Fibroblast of mammary gland (primary cell): ENCODE data around the gene ASB7.

Source experiments
- DNase-seq: peaks from one replicate; pipeline ENCODE4 v3.0.0-alpha.2; 2010; ENCODE audit warnings: low read depth
- H3K4me3 ChIP-seq: 2 replicates; pipeline ENCODE4 v1.5.1; 2011; ENCODE audit warnings: low read depth, mild to moderate bottlenecking, low read length, moderate library complexity; ENCODE audit not compliant: control insufficient read depth
- CTCF ChIP-seq: conservative IDR thresholded peaks from 2 replicates; pipeline ENCODE4 v1.5.1; 2011; ENCODE audit warnings: low read depth, low read length, inconsistent platforms; ENCODE audit not compliant: control insufficient read depth, insufficient read depth

The ASB7 gene

DNA sequence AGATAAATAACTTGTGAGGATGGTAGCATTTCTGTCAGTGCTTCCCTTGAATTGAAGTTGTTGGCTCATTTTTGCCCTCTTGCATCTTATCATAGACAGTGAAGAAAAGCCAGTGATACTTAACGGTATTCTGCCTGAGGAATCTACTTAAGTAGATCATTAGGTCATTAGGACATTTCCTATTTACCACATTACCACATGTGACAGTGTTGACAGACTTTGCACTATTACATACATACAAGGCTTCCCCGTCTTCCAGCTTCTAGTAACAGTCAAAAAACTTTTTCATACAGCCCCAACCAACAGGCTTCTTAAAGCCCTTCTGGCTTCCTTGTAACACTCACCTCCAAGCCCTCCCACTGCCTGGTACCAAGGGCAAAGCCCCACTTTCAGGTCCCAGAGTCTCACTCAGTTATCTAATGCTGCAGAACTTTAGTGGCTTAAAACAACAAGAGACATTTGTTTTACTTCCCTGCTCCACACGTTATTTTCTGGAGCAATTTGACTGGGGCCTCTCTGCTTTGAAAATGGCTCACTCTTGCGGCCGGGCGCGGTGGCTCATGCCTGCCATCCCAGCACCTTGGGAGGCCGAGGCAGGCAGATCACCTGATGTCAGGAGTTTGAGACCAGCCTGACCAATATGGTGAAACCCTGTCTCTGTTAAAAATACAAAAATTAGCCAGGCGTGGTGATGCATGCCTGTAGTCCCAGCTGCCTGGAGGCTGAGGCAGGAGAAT, 40.0 kb downstream of the ASB7 start:
- no peak overlapping the region for H3K4me3 ChIP-seq

DNA sequence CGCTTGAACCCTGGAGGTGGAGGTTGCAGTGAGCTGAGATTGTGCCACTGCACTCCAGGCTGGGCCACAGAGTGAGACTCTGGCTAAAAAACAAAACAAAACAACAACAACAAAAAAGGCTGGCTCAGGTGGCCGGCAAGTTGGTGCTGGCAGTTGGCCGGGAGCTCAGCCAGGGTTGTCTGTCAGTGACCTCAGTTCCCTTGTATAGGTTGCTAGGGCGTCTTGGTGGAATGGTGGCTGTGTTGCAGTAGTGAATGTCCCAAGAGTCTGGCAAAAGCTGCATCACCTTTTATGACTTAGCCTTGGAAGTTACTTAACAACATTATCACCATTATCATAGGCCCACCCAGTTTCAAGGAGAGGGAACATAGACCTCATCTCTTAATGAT, 40.6 kb downstream of the ASB7 start:
- H3K4me3 ChIP-seq: no peak overlapping the region
- no peak for TF ChIP-seq CTCF
- DNase-seq: no peak

More for the DNA sequence above, 40.0 kb downstream of the ASB7 start:
- no peak for DNase-seq
- no peak for TF ChIP-seq CTCF

DNA sequence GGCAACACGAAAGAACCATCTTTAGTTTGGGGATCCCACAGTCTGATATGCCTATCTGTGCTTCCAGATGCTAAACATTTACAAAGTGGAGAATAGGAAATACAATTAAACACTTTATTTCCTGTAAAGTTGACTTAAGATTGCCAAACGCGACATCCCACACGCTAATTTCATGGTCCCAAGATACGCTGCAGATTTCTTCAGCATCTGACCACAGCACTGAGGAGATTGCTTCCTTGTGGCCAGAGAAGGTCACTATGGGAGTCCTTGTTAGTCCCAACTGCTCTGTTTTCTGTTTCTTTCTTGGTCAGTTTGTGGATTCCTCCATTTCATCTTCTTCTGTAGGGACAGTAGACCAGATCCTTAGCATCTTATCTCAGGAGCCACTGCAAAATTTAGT, 43.3 kb downstream of the ASB7 start:
- DNase-seq: no peak
- H3K4me3 ChIP-seq: no peak overlapping the region
- no peak for TF ChIP-seq CTCF

DNA sequence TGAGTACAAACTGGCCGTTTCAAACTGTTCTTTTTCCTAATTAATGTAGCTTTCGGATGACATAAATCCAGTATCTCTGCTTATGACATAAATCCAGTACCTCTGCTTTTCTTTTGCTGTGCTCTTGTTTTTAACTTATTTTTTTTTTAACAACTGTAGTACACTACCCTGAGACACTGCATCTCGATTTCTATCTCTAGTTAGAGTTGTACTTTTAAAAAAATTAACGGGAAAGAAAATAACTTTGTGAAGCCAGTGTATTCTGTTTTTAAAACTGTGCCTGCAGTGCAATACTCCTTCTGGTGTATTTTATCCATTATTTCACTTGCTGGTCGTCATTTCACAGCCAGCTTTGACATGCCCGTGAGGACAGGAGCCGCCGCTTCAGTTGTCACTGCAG, 46.6 kb downstream of the ASB7 start:
- DNase-seq: no peak
- H3K4me3 ChIP-seq: no peak overlapping the region
- no peak for TF ChIP-seq CTCF

GRCh38 chr15:100650685-100651084, 48.3 kb downstream of the ASB7 start:
- no peak for DNase-seq
- TF ChIP-seq CTCF: no peak
- no peak overlapping the region for H3K4me3 ChIP-seq

DNA sequence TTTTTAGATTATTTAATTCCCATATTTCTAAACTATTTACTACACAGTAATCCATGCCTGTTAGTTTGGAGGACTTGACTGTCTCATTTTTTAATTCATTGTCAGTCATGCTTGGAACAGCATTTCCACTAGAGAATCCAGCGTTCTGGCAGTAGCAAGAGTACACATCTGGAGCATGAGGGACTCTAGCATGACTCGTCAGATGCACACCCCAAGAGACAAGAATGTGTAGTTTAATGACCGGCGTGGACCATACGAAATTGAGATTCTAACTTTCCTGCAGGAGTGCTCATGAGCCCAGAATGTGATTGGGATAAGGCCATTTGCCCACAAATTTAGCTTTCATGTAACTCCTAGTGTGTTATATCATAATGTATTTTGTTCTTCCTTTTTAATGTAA, 48.9 kb downstream of the ASB7 start:
- no peak overlapping the region for H3K4me3 ChIP-seq
- peak; percentile 66 for DNase-seq
- no peak for TF ChIP-seq CTCF

DNA sequence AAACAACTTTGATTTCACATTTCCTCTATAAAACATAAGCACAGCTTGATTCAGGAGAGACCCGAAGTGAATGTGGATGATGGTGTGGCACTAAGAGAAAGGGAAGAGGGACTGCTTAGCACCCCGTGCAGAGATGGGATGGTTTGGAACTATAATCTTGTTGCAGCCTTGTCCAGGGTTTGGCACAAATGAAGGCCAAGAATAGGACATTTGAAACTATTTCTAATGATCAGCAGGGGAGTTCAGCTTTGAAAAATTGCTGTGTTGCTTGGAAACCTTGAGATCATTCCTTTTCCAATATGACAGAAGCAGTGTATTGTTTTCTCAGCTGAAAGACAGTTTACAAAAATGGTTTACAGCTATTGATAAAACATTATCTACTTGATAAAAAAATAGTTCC, 49.7 kb downstream of the ASB7 start:
- DNase-seq: no peak
- no peak overlapping the region for H3K4me3 ChIP-seq
- TF ChIP-seq CTCF: no peak
